Activated CD4-positive, alpha-beta memory T cell treated with anti-CD3 and anti-CD28 coated beads, Interleukin-2, amount 10 ng/mL, durations not matched to agents 7 days and 5 days (primary cell): ENCODE data around the gene SRSF2. TPM values are rescaled to one million over a fixed set of nuclear protein-coding genes. Genes with fewer than 3 reads are reported as not detected.
A peak's percentile ranks its signal among the peaks of the same experiment; 100 is the strongest.
"Not testable (repeated sequence)": the region's sequence is repeated elsewhere in the genome, so short reads cannot be mapped to it uniquely, and the experiment has no call there.

Experiments
- CTCF ChIA-PET: fragments of 350-600 bp; sonication (Branson Sonifier 250); formaldehyde crosslinking; loops from one replicate; lab custom pipeline; 2021; ENCODE audit warnings: antibody characterized with exemption, inconsistent platforms; lab: Charles Lee
- POLR2A ChIA-PET: fragments of 350-600 bp; sonication (Branson Sonifier 250); formaldehyde crosslinking; loops from one replicate; lab custom pipeline; 2021; ENCODE audit warnings: antibody characterized with exemption; lab: Charles Lee
- DNase-seq: peaks from one replicate; pipeline ENCODE4 v3.0.0-alpha.2; 2020
- H3K27ac Mint-ChIP-seq: one replicate; pipeline ENCODE4 v1.8.0; 2021; ENCODE audit warnings: mild to moderate bottlenecking, mixed read lengths
- H3K27me3 Mint-ChIP-seq: one replicate; pipeline ENCODE4 v1.8.0; 2021; ENCODE audit warnings: mixed read lengths
- H3K36me3 Mint-ChIP-seq: one replicate; pipeline ENCODE4 v1.8.0; 2021; ENCODE audit warnings: low read depth, mixed read lengths
- H3K4me1 Mint-ChIP-seq: one replicate; pipeline ENCODE4 v1.8.0; 2021; ENCODE audit warnings: mixed read lengths
- H3K4me3 Mint-ChIP-seq: one replicate; pipeline ENCODE4 v1.8.0; 2021; ENCODE audit warnings: mild to moderate bottlenecking, mixed read lengths
- H3K9me3 Mint-ChIP-seq: one replicate; pipeline ENCODE4 v1.8.0; 2021; ENCODE audit warnings: mixed read lengths
- total RNA-seq, 2 experiments: library from RNA; stranded (reverse); gene quantifications; one replicate each; pipeline ENCODE4 v1.2.3, GENCODE V29; 2021

SRSF2 gene
- total RNA-seq, 2 experiments from 2014 or later = 316 to 325 TPM

DNA sequence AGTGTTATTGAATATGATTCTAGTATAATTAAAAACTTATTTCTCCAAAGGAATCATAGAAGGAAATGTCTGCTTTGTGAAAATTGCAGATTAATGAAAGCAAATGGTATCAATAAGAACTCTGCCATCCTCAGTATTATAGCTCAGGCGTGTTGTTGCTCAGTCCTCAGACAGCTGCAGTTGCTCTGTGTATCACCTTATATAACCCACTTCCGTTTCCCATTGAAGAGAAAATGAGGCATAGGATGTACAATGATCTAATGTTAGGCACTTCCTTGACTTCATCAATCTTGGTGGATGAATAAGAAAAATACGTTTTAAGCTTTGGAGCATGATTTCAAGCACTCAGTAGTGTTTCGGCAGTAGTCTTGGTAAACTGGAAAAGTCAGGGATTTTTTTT is 14.9 kb upstream of the SRSF2 start:
- ChIA-PET CTCF (interaction anchor here (0.7 to 1.3 kb wide), 4 partner anchors 29 to 343 kb away, joined by 3 to 4 read pairs (median 3); no protein-coding TSS in a partner anchor), POLR2A (interaction anchor here (0.8 to 3.4 kb wide), 9 partner anchors 9 to 80 kb away, joined by 3 to 67 read pairs (median 6); partner anchors contain the start of genes JMJD6, METTL23, MFSD11 and SRSF2)
- H3K4me1 Mint-ChIP-seq = peaks cover 25% of the 10 kb centered on the region
- H3K9me3 Mint-ChIP-seq = no peaks in the 10 kb centered on the region
- H3K27ac Mint-ChIP-seq = peak overlapping the region; percentile 88
- H3K27me3 Mint-ChIP-seq = no peaks in the 10 kb centered on the region
- no peak for DNase-seq
- H3K36me3 Mint-ChIP-seq = peaks cover 26% of the 10 kb centered on the region
- H3K4me3 Mint-ChIP-seq = peak overlapping the region; percentile 82

DNA sequence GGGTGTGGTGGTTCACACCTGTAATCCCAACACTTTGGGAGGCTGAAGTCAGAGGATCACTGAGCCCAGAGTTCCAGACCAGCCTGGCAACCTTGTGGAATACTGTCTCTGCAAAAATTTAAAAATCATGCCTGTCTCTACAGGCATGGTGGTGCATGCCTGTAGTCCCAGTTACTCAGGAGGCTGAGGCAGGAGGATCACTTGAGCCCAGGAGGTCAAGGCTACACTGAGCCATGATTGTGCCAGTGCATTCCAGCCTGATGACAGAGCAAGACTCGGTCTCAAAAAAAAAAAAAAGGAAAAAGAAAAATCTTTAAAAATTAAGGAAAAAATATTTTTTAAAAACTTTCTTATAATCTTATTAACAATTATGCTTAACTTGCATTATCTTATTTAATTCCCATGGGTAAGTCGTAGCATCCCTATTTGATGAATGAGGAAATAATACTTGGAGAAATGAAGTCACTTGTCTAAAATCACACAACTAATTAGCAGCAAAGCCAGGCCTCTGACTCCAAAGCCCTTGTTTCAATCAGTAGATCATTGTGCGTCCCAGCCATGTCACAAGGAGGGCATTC is 14.4 kb upstream of the SRSF2 start:
- no peak for DNase-seq
- ChIA-PET CTCF (interaction anchor here (0.7 kb wide), 2 partner anchors 28 to 335 kb away, joined by 3 read pairs; no protein-coding TSS in a partner anchor), POLR2A (interaction anchor here (0.8 to 3.4 kb wide), 8 partner anchors 14 to 80 kb away, joined by 3 to 67 read pairs (median 6); partner anchors contain the start of genes JMJD6, METTL23, MFSD11 and SRSF2)
- no peaks in the 10 kb centered on the region for H3K27me3 Mint-ChIP-seq
- H3K4me1 Mint-ChIP-seq = peaks cover 27% of the 10 kb centered on the region
- no peak overlapping the region for H3K4me3 Mint-ChIP-seq
- H3K36me3 Mint-ChIP-seq = peaks cover 27% of the 10 kb centered on the region
- H3K9me3 Mint-ChIP-seq = no peaks in the 10 kb centered on the region
- peak overlapping the region; percentile 88 for H3K27ac Mint-ChIP-seq

DNA sequence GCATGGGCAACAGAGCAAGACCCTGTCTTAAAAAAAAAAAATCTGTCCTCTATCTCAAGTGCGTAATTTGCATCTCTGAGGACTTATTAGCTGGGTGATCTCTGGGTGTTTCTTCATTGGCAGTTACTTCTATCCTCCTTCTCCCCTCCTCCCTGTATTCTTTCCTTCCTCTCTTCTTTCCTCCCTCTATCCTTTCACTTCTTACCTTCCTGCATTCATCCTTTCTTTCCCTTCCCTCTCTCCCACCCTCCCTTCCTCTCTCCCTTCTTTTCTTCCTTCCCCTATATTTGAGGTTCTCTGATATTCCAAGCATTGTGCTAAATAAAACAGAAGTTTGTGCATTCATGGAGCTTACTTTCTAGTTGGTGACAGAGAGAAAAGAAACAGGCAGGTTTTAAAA is 11.5 kb upstream of the SRSF2 start:
- H3K9me3 Mint-ChIP-seq = no peaks in the 10 kb centered on the region
- no peak overlapping the region for H3K27ac Mint-ChIP-seq
- peaks cover 51% of the 10 kb centered on the region for H3K36me3 Mint-ChIP-seq
- no peaks in the 10 kb centered on the region for H3K27me3 Mint-ChIP-seq
- H3K4me3 Mint-ChIP-seq = no peak overlapping the region
- H3K4me1 Mint-ChIP-seq = peaks cover 38% of the 10 kb centered on the region
- ChIA-PET POLR2A (interaction anchor here (0.9 to 4.0 kb wide), 4 partner anchors 11 to 24 kb away, joined by 3 to 27 read pairs (median 4); partner anchors contain the start of genes MFSD11 and SRSF2), CTCF (interaction anchor here (0.6 kb wide), 1 partner anchor 154 kb away, joined by 4 read pairs; no protein-coding TSS in a partner anchor)
- DNase-seq = no peak

- H3K4me1 Mint-ChIP-seq = peaks cover 30% of the 10 kb centered on the region
- DNase-seq = no peak
- H3K27ac Mint-ChIP-seq = no peak overlapping the region
- POLR2A ChIA-PET = interaction anchor here (0.9 to 4.0 kb wide), 4 partner anchors 10 to 25 kb away, joined by 3 to 27 read pairs (median 4); partner anchors contain the start of genes MFSD11 and SRSF2
- H3K36me3 Mint-ChIP-seq = peaks cover 47% of the 10 kb centered on the region
- no peaks in the 10 kb centered on the region for H3K27me3 Mint-ChIP-seq
- CTCF ChIA-PET = interaction anchor here (1.0 kb wide), 1 partner anchor 10 kb away, joined by 3 read pairs; the partner anchor contains the start of genes MFSD11 and SRSF2
- no peak overlapping the region for H3K4me3 Mint-ChIP-seq
- no peaks in the 10 kb centered on the region for H3K9me3 Mint-ChIP-seq
Measured at GRCh38 chr17:76747716-76748363, 10.7 kb upstream of the SRSF2 start.

GRCh38 chr17:76745785-76746184 is 8.7 kb upstream of the SRSF2 start:
- ChIA-PET CTCF (interaction anchor here (0.5 kb wide), 1 partner anchor 830 kb away, joined by 4 read pairs; no protein-coding TSS in a partner anchor), POLR2A (interaction anchor here (1.0 to 4.0 kb wide), 3 partner anchors 8 to 19 kb away, joined by 3 to 27 read pairs (median 8); partner anchors contain the start of genes JMJD6, METTL23, MFSD11 and SRSF2)
- Mint-ChIP-seq H3K4me1 (peaks cover 26% of the 10 kb centered on the region), H3K36me3 (peaks cover 57% of the 10 kb centered on the region)
- DNase-seq, H3K27me3 Mint-ChIP-seq, H3K9me3 Mint-ChIP-seq, H3K4me3 Mint-ChIP-seq, H3K27ac Mint-ChIP-seq: not testable (repeated sequence)

DNA sequence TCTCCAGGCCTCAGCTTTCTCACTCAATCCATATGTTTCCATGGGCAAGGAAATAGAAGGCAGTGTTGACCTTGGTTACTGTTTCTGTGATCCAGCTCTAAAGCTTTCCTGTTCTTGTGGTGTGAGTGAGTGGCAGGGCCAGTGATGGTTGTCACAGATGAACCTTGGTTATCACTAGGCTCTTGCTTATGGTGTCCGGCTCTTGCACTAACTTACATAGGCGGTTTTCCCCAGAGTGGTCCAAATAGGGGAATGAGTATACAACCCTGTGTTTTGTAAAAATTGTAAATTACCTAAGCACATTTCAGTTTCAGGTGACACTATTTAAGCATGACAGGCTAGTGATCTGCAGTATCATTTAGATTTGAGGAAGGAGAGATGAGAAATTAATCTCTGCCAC is 7.6 kb upstream of the SRSF2 start:
- H3K27ac Mint-ChIP-seq = no peak overlapping the region
- peaks cover 54% of the 10 kb centered on the region for H3K36me3 Mint-ChIP-seq
- no peaks in the 10 kb centered on the region for H3K9me3 Mint-ChIP-seq
- ChIA-PET CTCF (no interaction called here), POLR2A (interaction anchor here (1.1 kb wide), 1 partner anchor 28 kb away, joined by 4 read pairs; no protein-coding TSS in a partner anchor)
- DNase-seq = no peak
- H3K27me3 Mint-ChIP-seq = no peaks in the 10 kb centered on the region
- H3K4me3 Mint-ChIP-seq = no peak overlapping the region
- peaks cover 30% of the 10 kb centered on the region for H3K4me1 Mint-ChIP-seq

GRCh38 chr17:76742958-76743357 is 5.8 kb upstream of the SRSF2 start:
- CTCF ChIA-PET = interaction anchor here (0.6 to 1.1 kb wide), 3 partner anchors 18 to 769 kb away, joined by 3 to 4 read pairs (median 3); no protein-coding TSS in a partner anchor
- Mint-ChIP-seq H3K27me3 (no peaks in the 10 kb centered on the region), H3K36me3 (peaks cover 51% of the 10 kb centered on the region), H3K4me1 (peaks cover 47% of the 10 kb centered on the region), H3K9me3 (no peaks in the 10 kb centered on the region), H3K4me3 (no peak overlapping the region), H3K27ac (no peak overlapping the region)
- no peak for DNase-seq
- POLR2A ChIA-PET = interaction anchor here (1.2 to 1.3 kb wide), 4 partner anchors 10 to 30 kb away, joined by 4 to 6 read pairs (median 4); no protein-coding TSS in a partner anchor

- H3K4me3 Mint-ChIP-seq = no peak overlapping the region
- peaks cover 49% of the 10 kb centered on the region for H3K36me3 Mint-ChIP-seq
- no peaks in the 10 kb centered on the region for H3K27me3 Mint-ChIP-seq
- no peak overlapping the region for H3K27ac Mint-ChIP-seq
- POLR2A ChIA-PET = interaction anchor here (5.8 to 6.5 kb wide), 2 partner anchors 12 to 13 kb away, joined by 67 to 248 read pairs; partner anchors contain the start of genes JMJD6 and METTL23
- H3K9me3 Mint-ChIP-seq = no peaks in the 10 kb centered on the region
- DNase-seq = no peak
- CTCF ChIA-PET = interaction anchor here (3.9 kb wide), 1 partner anchor 13 kb away, joined by 29 read pairs; the partner anchor contains the start of genes JMJD6 and METTL23
- peaks cover 38% of the 10 kb centered on the region for H3K4me1 Mint-ChIP-seq
Measured at GRCh38 chr17:76740329-76741118, 3.4 kb upstream of the SRSF2 start.

GRCh38 chr17:76739568-76740115 is 2.5 kb upstream of the SRSF2 start:
- Mint-ChIP-seq H3K4me1 (peaks cover 32% of the 10 kb centered on the region), H3K36me3 (peaks cover 49% of the 10 kb centered on the region)
- not testable (repeated sequence) for H3K4me3 Mint-ChIP-seq, H3K27me3 Mint-ChIP-seq, H3K9me3 Mint-ChIP-seq, H3K27ac Mint-ChIP-seq, DNase-seq
- POLR2A ChIA-PET = interaction anchor here (3.5 to 6.5 kb wide), 3 partner anchors 8 to 13 kb away, joined by 27 to 248 read pairs (median 67); partner anchors contain the start of genes JMJD6 and METTL23
- CTCF ChIA-PET = interaction anchor here (0.7 to 3.9 kb wide), 2 partner anchors 13 to 14 kb away, joined by 3 to 29 read pairs; partner anchors contain the start of genes JMJD6 and METTL23

DNA sequence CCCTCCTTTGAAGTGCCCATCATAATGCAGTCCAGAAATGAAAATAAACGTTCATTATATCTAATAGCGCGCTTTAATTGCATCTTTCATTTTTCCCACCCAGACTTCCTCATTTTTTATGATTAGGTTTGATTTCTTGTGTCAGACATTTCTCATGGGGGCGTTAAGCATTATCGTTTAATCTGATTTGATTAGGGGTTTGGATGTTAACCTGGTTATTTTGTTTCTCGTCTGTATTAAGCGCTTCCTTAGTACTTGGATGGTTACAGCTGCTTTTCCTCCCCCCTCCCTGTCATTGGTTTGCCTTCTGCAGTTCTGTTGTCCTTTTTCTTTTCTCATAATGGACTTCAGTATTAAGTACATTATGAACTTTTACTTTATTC is 1.3 kb upstream of the SRSF2 start:
- POLR2A ChIA-PET = interaction anchor here (0.6 to 6.5 kb wide), 10 partner anchors 9 to 103 kb away, joined by 3 to 248 read pairs (median 6); partner anchors contain the start of genes JMJD6 and METTL23
- H3K4me1 Mint-ChIP-seq = peaks cover 42% of the 10 kb centered on the region

GRCh38 chr17:76737676-76738467 is 741 bp upstream of the SRSF2 start, which contains the start of gene MFSD11:
MFSD11 (plus strand) TSS chr17:76738119; CDS start chr17:76738353, 234 bp downstream.
- H3K9me3 Mint-ChIP-seq = no peaks in the 10 kb centered on the region
- H3K4me3 Mint-ChIP-seq = peak within 1 kb of the TSS; percentile 92
- H3K27me3 Mint-ChIP-seq = no peaks in the 10 kb centered on the region
- DNase-seq = peak; percentile 93
- H3K36me3 Mint-ChIP-seq = peaks cover 54% of the 10 kb centered on the region
- ChIA-PET CTCF (interaction anchor here (1.0 to 3.9 kb wide), 4 partner anchors 10 to 23 kb away, joined by 3 to 29 read pairs (median 3); partner anchors contain the start of genes JMJD6 and METTL23), POLR2A (interaction anchor here (0.5 to 6.5 kb wide), 19 partner anchors 9 to 402 kb away, joined by 3 to 248 read pairs (median 4); partner anchors contain the start of genes JMJD6, METTL23 and SEC14L1)
- H3K4me1 Mint-ChIP-seq = peaks cover 48% of the 10 kb centered on the region
- peak within 1 kb of the TSS; percentile 98 for H3K27ac Mint-ChIP-seq

More for the DNA sequence above, 1.3 kb upstream of the SRSF2 start:
- CTCF ChIA-PET = interaction anchor here (1.0 to 3.9 kb wide), 3 partner anchors 11 to 23 kb away, joined by 3 to 29 read pairs (median 3); partner anchors contain the start of genes JMJD6 and METTL23
- peak overlapping the region; percentile 98 for H3K27ac Mint-ChIP-seq
- no peak for DNase-seq
- H3K9me3 Mint-ChIP-seq = no peaks in the 10 kb centered on the region
- peaks cover 51% of the 10 kb centered on the region for H3K36me3 Mint-ChIP-seq
- H3K4me3 Mint-ChIP-seq = peak overlapping the region; percentile 92
- no peaks in the 10 kb centered on the region for H3K27me3 Mint-ChIP-seq
